Stomach smooth muscle (tissue), 2 donors: Measurements from ENCODE around the gene SMAD3.

Experiments
- H3K27ac ChIP-seq: one replicate; pipeline ENCODE4 v1.7.0; 2013; ENCODE audit warnings: mild to moderate bottlenecking, low read length, inconsistent platforms
- H3K27me3 ChIP-seq, 2 donors: one replicate each; pipeline ENCODE4 v1.7.0; 2013; ENCODE audit warnings: low read length in 2 of 2; ENCODE audit not compliant: insufficient read depth in 2 of 2, control insufficient read depth in 1 of 2
- H3K36me3 ChIP-seq, 2 donors: one replicate each; pipeline ENCODE4 v1.7.0; 2013; ENCODE audit warnings: low read length in 2 of 2; ENCODE audit not compliant: control insufficient read depth in 2 of 2, insufficient read depth in 2 of 2
- H3K4me1 ChIP-seq: one replicate; pipeline ENCODE4 v1.7.0; 2013; ENCODE audit warnings: low read length; ENCODE audit not compliant: control insufficient read depth, insufficient read depth
- H3K4me3 ChIP-seq, 2 donors: one replicate each; pipeline ENCODE4 v1.7.0; 2013; ENCODE audit warnings: low read length in 2 of 2
- H3K9ac ChIP-seq, 2 donors: one replicate each; pipeline ENCODE4 v1.7.0; 2013; ENCODE audit warnings: low read length in 2 of 2, mild to moderate bottlenecking in 1 of 2
- H3K9me3 ChIP-seq, 2 donors: one replicate each; pipeline ENCODE4 v1.7.0; 2013; ENCODE audit warnings: low read length in 2 of 2; ENCODE audit not compliant: control insufficient read depth in 2 of 2
- donor health status: healthy.
- donor health status: Pancreatic carcinoma.

Gene SMAD3

DNA sequence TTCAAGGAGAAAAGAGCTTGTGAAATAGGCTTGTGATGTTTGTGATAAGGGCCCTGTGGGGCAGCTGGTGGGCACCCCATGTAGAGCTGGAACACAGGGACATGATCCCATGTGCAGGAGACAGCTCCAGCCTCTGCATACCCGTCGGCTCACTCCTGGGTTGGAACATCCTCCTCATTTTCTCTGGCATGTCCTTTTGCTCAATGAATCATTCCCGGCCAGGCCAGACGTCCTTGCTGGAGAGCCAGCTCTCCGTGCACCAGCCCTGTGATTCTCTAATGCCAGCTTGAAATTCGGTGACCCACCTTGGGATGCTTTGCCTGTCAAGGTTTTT is 77.3 kb downstream of the SMAD3 start:
- no peak overlapping the region for H3K27ac ChIP-seq
- H3K9me3 ChIP-seq, result no peaks in the 10 kb centered on the region
- H3K36me3 ChIP-seq, result no peaks in the 10 kb centered on the region
- H3K9ac ChIP-seq, result no peak overlapping the region
- peaks cover 67% of the 10 kb centered on the region for H3K4me1 ChIP-seq
- no peaks in the 10 kb centered on the region for H3K27me3 ChIP-seq
- no peak overlapping the region for H3K4me3 ChIP-seq

GRCh38 chr15:67143646-67144045 is 78.2 kb downstream of the SMAD3 start:
- Histone ChIP-seq H3K27ac (no peak overlapping the region), H3K36me3 (no peaks in the 10 kb centered on the region), H3K4me1 (peaks cover 64% of the 10 kb centered on the region)

DNA sequence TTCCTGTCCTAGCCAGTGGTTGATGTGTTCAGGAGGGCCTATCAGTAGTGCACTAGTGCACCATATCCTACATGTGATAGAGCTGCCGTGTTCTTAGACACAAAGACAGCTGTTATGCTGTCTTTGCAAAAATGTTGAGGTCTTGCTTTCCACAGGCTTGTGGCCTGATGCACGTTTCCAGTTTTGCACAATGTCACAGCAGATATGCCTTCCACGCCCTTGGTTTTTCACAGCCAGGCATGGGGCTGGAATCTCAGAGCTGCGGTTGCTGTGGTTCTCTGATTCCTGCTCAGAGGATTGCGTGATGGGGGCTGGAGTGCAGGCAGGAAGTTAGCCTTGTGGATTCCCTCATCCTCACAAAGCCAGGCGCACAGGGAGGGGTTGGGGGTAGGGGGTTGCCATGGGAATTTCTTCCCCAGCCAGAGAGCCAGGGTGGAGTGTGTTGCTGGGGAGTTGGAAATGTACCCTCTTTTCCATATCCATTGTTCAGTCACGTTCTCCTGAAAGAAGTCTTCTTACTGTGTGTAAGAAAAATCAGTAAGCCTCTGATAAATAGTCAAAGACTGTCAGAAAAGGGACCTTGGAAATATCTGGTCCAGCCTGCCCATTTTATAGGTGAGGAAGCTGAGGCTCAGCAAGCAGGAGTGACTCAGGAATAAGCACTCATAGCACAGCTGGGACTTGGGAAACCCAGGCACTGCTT is 79.4 kb downstream of the SMAD3 start:
- Histone ChIP-seq H3K9me3 (no peaks in the 10 kb centered on the region), H3K4me3 (no peak overlapping the region), H3K36me3 (no peaks in the 10 kb centered on the region), H3K4me1 (peaks cover 62% of the 10 kb centered on the region), H3K27ac (no peak overlapping the region), H3K9ac (no peak overlapping the region), H3K27me3 (no peaks in the 10 kb centered on the region)

More at GRCh38 chr15:67143646-67144045, 78.2 kb downstream of the SMAD3 start:
- Histone ChIP-seq H3K4me3 (no peak overlapping the region), H3K9me3 (no peaks in the 10 kb centered on the region), H3K9ac (no peak overlapping the region), H3K27me3 (no peaks in the 10 kb centered on the region)

DNA sequence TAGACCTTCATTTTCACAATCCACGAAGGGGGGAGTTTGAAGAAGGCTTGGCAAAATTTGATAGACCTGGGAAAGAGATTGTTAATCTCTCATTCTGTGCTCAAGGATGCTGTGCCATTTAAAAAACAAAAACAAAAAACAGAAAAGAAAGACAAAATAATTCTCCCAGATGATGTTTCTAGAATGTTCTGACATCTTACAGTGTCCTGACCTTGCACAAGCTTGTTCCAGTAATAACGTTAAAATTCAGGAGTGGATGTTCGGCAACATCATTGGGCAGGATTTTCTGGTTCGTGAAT is 79.9 kb downstream of the SMAD3 start:
- Histone ChIP-seq H3K4me1 (peaks cover 63% of the 10 kb centered on the region), H3K4me3 (no peak overlapping the region), H3K9me3 (no peaks in the 10 kb centered on the region), H3K27me3 (no peaks in the 10 kb centered on the region), H3K9ac (no peak overlapping the region), H3K27ac (no peak overlapping the region), H3K36me3 (no peaks in the 10 kb centered on the region)

DNA sequence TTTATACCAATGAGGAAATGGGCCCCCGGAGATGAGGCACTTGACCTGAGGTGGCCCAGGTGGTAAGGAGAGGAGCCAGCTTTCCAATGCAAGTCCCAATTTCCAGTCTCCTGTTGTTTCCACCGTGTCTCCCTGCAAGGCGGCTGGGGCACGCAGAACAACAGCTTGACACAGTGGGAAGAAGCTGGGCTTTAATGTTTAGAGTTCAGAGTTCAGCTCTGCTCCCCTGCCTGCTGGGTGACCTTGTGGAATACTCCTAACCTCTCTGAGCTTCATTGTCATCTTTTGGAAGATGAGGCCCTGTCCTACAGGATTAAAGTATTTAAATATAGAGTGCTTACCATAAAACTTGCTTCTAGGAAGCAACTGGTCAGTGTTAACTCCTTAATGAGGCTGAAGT is 80.3 kb downstream of the SMAD3 start:
- H3K27me3 ChIP-seq, result no peaks in the 10 kb centered on the region
- peaks cover 59% of the 10 kb centered on the region for H3K4me1 ChIP-seq
- no peaks in the 10 kb centered on the region for H3K36me3 ChIP-seq
- no peaks in the 10 kb centered on the region for H3K9me3 ChIP-seq
- H3K4me3 ChIP-seq, result no peak overlapping the region
- H3K9ac ChIP-seq, result no peak overlapping the region
- H3K27ac ChIP-seq, result no peak overlapping the region

DNA sequence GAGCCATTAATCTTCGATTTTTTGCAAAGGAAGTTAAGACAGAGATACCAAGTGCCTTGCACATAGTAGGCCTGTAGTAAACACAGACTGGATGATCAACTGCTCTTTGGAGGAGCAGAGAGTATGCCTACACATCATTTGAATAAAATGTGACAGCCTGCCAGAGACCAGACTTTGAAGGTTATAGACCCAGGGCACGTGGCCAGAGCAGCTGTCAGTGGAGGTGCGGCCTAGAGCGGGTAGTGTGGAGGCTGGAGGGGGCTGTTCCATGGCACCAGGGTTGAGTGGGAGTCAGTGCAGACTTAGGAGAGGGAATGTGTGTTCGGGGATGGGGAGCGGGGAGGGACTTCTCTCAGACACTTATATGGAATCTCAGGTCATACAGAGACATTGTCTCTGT is 80.8 kb downstream of the SMAD3 start:
- no peak overlapping the region for H3K9ac ChIP-seq
- no peaks in the 10 kb centered on the region for H3K9me3 ChIP-seq
- no peaks in the 10 kb centered on the region for H3K27me3 ChIP-seq
- H3K27ac ChIP-seq, result peak overlapping the region; percentile 62
- H3K4me3 ChIP-seq, result no peak overlapping the region
- peaks cover 55% of the 10 kb centered on the region for H3K4me1 ChIP-seq
- H3K36me3 ChIP-seq, result no peaks in the 10 kb centered on the region

- Histone ChIP-seq H3K4me1 (peaks cover 48% of the 10 kb centered on the region), H3K36me3 (no peaks in the 10 kb centered on the region), H3K9ac (peak overlapping the region in 1 of 2 donors; percentile 23), H3K4me3 (no peak overlapping the region), H3K9me3 (no peaks in the 10 kb centered on the region), H3K27me3 (no peaks in the 10 kb centered on the region), H3K27ac (peak overlapping the region; percentile 62)
These were observed 81.5 kb downstream of the SMAD3 start for GRCh38 chr15:67146875-67147381.

- no peak overlapping the region for H3K4me3 ChIP-seq
- H3K9me3 ChIP-seq, result no peaks in the 10 kb centered on the region
- H3K4me1 ChIP-seq, result peaks cover 43% of the 10 kb centered on the region
- H3K9ac ChIP-seq, result peak overlapping the region in 1 of 2 donors; percentile 23
- no peaks in the 10 kb centered on the region for H3K27me3 ChIP-seq
- no peaks in the 10 kb centered on the region for H3K36me3 ChIP-seq
- H3K27ac ChIP-seq, result peak overlapping the region; percentile 62
These were observed 82.1 kb downstream of the SMAD3 start for GRCh38 chr15:67147396-67147949.

GRCh38 chr15:67148196-67148701 is 82.8 kb downstream of the SMAD3 start:
- Histone ChIP-seq H3K9me3 (no peaks in the 10 kb centered on the region), H3K9ac (no peak overlapping the region), H3K27ac (no peak overlapping the region), H3K27me3 (no peaks in the 10 kb centered on the region), H3K36me3 (no peaks in the 10 kb centered on the region), H3K4me1 (peaks cover 35% of the 10 kb centered on the region), H3K4me3 (no peak overlapping the region)

DNA sequence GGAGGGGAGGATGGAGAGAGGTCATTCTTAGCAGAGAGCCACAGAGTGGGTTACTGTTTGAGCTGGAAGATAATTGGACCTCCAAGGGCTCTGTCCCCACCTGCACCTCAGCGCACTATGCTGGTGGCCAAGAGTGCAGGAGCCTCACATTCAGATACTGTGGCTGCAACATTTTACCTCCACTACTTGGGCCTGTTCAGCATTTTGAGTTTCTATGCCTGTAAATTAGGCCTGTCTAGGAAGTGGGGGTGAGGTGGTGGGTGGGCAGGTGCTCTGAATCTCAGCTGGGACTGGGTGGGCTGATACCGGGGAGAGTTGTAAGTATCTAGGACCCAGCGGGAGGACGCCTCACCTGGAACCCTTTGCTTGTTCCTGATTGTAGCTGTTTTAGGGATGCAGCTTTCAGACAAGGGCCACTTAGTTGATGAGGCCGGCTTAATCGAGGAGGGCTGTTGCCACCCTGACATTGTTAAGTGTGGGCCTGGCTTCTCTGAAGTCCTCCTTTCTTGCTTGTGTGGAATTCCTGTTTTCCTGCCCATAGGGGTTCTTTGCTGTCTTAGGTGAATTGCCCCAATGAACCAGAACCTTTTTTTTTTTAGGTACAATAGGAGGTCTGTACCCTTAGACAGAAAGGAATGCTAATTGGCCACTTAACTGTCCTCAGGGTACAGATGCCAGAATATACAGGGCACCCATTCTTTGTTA is 83.8 kb downstream of the SMAD3 start:
- peaks cover 0 to 2% of the 10 kb centered on the region in 2 donors for H3K36me3 ChIP-seq
- peaks cover 30% of the 10 kb centered on the region for H3K4me1 ChIP-seq
- H3K9ac ChIP-seq, result no peak overlapping the region
- H3K4me3 ChIP-seq, result no peak overlapping the region
- no peaks in the 10 kb centered on the region for H3K27me3 ChIP-seq
- H3K9me3 ChIP-seq, result no peaks in the 10 kb centered on the region
- H3K27ac ChIP-seq, result no peak overlapping the region

- Histone ChIP-seq H3K4me1 (peaks cover 30% of the 10 kb centered on the region), H3K27ac (peak overlapping the region; percentile 25)
These were observed 84.3 kb downstream of the SMAD3 start for GRCh38 chr15:67149773-67150022.

More at GRCh38 chr15:67149773-67150022, 84.3 kb downstream of the SMAD3 start:
- Histone ChIP-seq H3K36me3 (peaks cover 0 to 2% of the 10 kb centered on the region in 2 donors), H3K9ac (no peak overlapping the region), H3K9me3 (no peaks in the 10 kb centered on the region), H3K27me3 (no peaks in the 10 kb centered on the region), H3K4me3 (no peak overlapping the region)
